GM18499 (cell line): ENCODE data around the gene FSHB.
"Not testable (repeated sequence)": the region's sequence is repeated elsewhere in the genome, so short reads cannot be mapped to it uniquely, and the experiment has no call there.

Source experiments
- ATAC-seq: cut with Tn5 transposase; IDR thresholded peaks from one replicate; pipeline ENCODE4 v1.9.1; 2021; ENCODE audit warnings: moderate number of reproducible peaks; ENCODE audit not compliant: insufficient read depth, unreplicated experiment

The FSHB gene

DNA sequence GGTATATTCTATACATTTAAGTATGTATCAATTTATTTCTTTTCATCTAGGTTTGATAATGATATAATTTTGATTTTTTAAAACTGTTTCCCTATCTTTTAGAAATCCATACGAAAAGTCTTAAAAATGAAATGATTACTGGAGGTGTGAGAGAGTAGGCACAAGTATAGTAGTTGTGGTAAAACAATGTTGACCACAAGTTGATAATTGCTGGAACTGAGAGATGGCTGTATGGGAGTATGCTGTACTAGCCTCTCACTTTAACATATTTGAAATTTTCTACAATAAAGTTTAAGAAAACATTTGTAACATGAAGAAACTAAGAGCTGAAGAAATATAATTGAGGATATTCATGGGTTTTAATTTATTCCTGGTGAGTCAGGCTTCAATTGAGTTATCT lies 30.0 kb downstream of the FSHB start:
- no peak for ATAC-seq

DNA sequence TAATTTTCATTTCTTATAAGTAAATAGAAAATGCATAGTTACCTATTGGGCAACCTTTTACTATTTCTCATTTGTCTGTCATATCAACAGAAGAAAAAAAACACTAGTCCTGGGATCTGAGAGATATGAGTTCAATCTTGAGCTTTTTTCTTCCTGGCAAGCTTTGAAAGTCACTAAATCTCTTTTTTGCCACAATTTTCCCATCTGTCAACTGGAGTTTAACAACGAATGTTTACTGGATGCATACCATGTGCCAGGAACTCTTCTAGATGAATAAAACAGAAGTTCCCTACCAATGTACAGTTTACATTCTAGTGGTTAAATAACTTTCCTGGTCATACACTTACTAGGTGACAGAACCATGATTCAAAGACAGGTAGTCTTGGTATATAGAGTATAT lies 31.0 kb downstream of the FSHB start:
- no peak for ATAC-seq

DNA sequence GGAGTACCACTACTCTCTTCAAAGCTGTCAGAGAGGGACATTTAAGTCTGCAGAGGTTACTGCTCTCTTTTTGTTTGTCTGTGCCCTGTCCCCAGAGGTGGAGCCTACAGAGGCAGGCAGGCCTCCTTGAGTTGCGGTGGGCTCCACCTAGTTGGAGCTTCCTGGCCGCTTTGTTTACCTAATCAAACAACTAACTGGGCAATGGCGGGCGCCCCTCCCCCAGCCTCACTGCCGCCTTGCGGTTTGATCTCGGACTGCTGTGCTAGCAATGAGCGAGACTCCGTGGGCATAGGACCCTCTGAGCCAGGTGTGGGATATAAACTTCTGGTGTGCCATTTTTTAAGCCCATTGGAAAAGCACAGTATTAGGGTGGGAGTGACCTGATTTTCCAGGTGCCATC lies 37.8 kb downstream of the FSHB start:
- ATAC-seq, result not testable (repeated sequence)

DNA sequence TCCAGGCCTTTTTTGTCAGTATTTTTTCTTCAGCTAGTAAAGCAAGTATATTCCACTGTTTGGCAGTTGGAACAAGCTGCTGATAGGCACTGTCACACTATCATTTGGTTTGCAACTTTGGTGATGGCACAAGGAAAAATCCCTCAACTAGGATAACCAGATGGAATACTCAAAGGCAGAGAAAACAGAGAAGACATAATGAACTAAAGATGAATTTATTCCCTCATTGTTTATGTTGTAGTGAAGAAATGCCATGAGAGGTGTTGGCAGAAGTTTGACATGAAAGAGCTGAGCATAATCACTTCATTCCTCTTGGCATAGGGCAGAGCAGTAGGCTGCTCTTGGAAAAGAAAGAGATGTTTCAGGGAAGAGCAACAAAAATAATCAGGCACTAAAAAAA lies 39.9 kb downstream of the FSHB start:
- ATAC-seq, result no peak

DNA sequence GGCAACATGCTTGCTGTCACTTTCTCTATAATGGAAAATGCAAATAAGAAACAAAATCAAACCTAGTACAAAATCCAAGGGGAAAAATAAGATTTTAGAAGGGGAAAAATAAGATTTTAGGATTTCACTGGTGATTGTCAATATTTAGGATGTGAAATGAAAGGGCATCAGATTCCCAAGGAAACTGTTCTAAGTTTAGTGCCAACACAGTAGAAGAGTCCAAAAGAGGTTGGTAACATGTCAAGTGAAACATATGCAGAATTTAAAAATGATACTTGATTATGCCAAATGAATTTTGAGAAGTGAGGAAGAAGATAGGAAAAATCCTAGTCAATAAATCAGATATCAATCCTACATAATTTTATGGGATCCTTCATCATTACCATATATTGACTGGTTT lies 46.4 kb downstream of the FSHB start:
- no peak for ATAC-seq

DNA sequence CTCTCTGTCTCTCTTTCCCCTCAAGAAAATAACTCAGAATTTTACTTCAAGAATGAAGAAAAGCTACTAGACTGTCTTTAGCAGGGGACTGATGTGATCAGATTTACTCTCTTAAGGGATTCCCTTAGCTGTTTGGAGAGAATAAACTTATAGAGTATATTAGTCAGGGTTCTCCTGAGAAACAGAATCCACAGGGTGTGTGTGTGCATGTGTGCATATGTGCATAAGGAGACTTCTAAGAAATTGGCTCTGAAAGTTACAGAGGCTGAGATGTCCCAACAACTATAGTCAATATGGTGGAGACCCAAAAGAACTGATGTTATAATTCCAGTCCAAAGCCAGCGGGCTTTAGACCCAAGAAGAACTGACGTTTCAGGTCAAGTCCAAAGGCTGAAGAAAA lies 49.0 kb downstream of the FSHB start:
- no peak for ATAC-seq

DNA sequence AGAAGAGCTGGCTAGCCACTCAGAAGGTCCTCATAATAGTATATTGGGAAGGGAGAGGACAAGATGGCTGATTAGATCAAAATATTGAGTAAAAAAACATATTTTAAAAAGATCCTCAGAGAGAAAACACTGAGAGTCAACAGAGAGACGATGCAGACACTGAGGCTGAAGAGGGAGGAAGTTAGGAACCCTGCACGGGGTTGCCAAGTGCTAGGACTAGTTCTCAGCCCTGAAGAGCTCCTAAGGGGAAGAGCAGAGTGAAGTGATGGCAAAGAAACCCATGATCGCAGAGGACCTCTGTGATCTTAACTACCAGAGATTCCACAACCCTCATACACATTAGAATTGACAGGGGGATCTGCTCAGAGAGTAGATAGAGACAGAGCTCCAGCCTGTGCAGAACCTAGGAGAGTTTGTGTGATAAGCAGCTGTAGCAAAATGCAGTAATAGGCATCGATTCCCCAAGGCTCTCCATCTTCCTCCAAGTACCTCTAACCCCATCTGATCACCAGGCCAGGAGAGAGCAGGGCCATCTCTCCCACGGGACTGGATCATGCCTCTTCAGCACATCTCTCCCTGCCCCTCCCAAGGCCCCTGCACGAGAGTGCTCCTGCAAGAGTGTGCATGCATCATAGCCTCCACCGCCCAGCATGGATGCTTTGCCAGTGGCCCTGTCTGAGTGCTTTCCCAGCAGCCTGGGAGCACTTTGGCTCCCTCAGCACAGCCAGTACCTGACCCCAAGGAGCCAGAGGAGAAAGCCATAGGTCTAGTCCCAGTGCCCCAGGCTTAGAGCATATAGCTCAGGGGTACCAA lies 50.9 kb downstream of the FSHB start:
- ATAC-seq, result peak; percentile 8

DNA sequence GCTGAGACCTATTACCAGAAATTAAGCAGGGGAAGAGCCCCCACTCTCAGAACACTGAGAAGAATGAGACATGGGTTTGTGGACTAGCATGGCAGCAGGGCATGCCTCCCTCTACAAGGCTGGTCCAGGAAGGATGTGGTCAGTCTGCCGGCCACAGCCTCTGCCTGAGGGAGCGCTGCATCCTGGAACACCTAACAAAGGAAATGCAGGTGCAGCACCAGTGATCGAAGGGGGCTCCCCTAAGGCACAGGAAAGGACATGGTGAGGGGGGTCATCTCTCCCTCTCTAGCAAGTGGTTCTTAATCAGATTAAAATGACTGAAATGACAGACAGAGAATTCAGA lies 51.4 kb downstream of the FSHB start:
- peak; percentile 84 for ATAC-seq
